SK-N-SH treated with all-trans-retinoic acid at 6 μM for 48 hours (cell line): Measurements from ENCODE around the gene RNF144A.

ENCODE experiments used
- BACH2 ChIP-seq: fragments of 250-450 bp; sonication (Bioruptor Pico); IDR thresholded peaks from 2 replicates; pipeline ENCODE4 v1.9.0; 2021; ENCODE audit warnings: mild to moderate bottlenecking, borderline replicate concordance
- ESRRG ChIP-seq: fragments of 250-450 bp; sonication (Bioruptor Pico); IDR thresholded peaks from 2 replicates; pipeline ENCODE4 v1.6.1; 2021; ENCODE audit warnings: mild to moderate bottlenecking
- OSR1 ChIP-seq: fragments of 250-450 bp; sonication (Bioruptor Pico); IDR thresholded peaks from 2 replicates; pipeline ENCODE4 v1.8.0; 2022; ENCODE audit warnings: moderate library complexity, mild to moderate bottlenecking, inconsistent platforms
- ZFP3 ChIP-seq: fragments of 250-450 bp; sonication (Bioruptor Pico); IDR thresholded peaks from 2 replicates; pipeline ENCODE4 v1.5.0; 2020; ENCODE audit warnings: mild to moderate bottlenecking, moderate library complexity
- ZNF565 ChIP-seq: fragments of 450-650 bp; formaldehyde crosslinking; conservative IDR thresholded peaks from 2 replicates; pipeline ENCODE4 v1.5.0; 2020; ENCODE audit warnings: low read depth, mild to moderate bottlenecking, moderate library complexity
- ZNF70 ChIP-seq: fragments of 450-650 bp; formaldehyde crosslinking; IDR thresholded peaks from 2 replicates; pipeline ENCODE4 v1.5.0; 2020; ENCODE audit warnings: mild to moderate bottlenecking, moderate library complexity
- TF ChIP-seq, protein P1 (sequence below): fragments of 250-450 bp; sonication (Bioruptor Pico); IDR thresholded peaks from 2 replicates; pipeline ENCODE4 v1.5.1; 2021; ENCODE audit warnings: mild to moderate bottlenecking, moderate library complexity
- TF ChIP-seq, protein P2 (sequence below): fragments of 250-450 bp; sonication (Bioruptor Pico); IDR thresholded peaks from 2 replicates; pipeline ENCODE4 v1.8.0; 2020; ENCODE audit warnings: mild to moderate bottlenecking, moderate library complexity, borderline replicate concordance
- TF ChIP-seq, protein P3 (sequence below): fragments of 250-450 bp; sonication (Bioruptor Pico); IDR thresholded peaks from 2 replicates; pipeline ENCODE4 v1.8.0; 2021; ENCODE audit warnings: low read depth, mild to moderate bottlenecking, moderate library complexity, borderline replicate concordance
- TF ChIP-seq, protein P4 (sequence below): fragments of 250-450 bp; sonication (Bioruptor Pico); IDR thresholded peaks from 2 replicates; pipeline ENCODE4 v1.5.0; 2020; ENCODE audit warnings: mild to moderate bottlenecking, moderate library complexity

DNA sequence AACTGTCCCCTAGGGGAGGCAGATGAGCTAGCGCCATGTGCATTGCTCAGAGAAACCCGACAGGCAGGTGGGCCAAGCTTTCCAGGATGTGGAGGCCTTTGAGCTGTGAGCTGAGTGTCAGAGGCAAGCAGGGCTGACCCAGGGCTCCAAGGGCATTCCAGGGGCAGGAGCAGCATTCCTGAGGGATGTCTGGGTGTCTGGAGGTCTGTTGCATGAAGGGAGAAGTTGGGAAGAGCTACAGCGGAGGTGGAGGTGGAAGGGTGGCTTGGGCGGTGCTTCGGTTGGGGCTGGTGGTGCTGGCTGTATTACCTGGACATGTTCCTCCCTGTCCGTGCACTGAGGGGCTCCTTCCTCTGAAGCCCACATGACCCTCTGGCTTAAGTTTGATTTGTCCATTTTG lies 102.8 kb downstream of the RNF144A start:
- TF ChIP-seq, protein P1, sequence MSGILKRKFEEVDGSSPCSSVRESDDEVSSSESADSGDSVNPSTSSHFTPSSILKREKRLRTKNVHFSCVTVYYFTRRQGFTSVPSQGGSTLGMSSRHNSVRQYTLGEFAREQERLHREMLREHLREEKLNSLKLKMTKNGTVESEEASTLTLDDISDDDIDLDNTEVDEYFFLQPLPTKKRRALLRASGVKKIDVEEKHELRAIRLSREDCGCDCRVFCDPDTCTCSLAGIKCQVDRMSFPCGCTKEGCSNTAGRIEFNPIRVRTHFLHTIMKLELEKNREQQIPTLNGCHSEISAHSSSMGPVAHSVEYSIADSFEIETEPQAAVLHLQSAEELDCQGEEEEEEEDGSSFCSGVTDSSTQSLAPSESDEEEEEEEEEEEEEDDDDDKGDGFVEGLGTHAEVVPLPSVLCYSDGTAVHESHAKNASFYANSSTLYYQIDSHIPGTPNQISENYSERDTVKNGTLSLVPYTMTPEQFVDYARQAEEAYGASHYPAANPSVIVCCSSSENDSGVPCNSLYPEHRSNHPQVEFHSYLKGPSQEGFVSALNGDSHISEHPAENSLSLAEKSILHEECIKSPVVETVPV: no peak
- TF ChIP-seq OSR1 (CRISPR knock-in tag) (no peak), ZFP3 (CRISPR knock-in tag) (no peak), BACH2 (no peak), ZNF70 (CRISPR knock-in tag) (no peak), ZNF565 (CRISPR knock-in tag) (no peak), ESRRG (CRISPR knock-in tag) (no peak)
- TF ChIP-seq, protein P2, sequence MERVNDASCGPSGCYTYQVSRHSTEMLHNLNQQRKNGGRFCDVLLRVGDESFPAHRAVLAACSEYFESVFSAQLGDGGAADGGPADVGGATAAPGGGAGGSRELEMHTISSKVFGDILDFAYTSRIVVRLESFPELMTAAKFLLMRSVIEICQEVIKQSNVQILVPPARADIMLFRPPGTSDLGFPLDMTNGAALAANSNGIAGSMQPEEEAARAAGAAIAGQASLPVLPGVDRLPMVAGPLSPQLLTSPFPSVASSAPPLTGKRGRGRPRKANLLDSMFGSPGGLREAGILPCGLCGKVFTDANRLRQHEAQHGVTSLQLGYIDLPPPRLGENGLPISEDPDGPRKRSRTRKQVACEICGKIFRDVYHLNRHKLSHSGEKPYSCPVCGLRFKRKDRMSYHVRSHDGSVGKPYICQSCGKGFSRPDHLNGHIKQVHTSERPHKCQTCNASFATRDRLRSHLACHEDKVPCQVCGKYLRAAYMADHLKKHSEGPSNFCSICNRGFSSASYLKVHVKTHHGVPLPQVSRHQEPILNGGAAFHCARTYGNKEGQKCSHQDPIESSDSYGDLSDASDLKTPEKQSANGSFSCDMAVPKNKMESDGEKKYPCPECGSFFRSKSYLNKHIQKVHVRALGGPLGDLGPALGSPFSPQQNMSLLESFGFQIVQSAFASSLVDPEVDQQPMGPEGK (CRISPR knock-in tag): no peak
- TF ChIP-seq, protein P3, sequence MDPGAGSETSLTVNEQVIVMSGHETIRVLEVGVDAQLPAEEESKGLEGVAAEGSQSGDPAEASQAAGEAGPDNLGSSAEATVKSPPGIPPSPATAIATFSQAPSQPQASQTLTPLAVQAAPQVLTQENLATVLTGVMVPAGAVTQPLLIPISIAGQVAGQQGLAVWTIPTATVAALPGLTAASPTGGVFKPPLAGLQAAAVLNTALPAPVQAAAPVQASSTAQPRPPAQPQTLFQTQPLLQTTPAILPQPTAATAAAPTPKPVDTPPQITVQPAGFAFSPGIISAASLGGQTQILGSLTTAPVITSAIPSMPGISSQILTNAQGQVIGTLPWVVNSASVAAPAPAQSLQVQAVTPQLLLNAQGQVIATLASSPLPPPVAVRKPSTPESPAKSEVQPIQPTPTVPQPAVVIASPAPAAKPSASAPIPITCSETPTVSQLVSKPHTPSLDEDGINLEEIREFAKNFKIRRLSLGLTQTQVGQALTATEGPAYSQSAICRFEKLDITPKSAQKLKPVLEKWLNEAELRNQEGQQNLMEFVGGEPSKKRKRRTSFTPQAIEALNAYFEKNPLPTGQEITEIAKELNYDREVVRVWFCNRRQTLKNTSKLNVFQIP: no peak
- TF ChIP-seq, protein P4, sequence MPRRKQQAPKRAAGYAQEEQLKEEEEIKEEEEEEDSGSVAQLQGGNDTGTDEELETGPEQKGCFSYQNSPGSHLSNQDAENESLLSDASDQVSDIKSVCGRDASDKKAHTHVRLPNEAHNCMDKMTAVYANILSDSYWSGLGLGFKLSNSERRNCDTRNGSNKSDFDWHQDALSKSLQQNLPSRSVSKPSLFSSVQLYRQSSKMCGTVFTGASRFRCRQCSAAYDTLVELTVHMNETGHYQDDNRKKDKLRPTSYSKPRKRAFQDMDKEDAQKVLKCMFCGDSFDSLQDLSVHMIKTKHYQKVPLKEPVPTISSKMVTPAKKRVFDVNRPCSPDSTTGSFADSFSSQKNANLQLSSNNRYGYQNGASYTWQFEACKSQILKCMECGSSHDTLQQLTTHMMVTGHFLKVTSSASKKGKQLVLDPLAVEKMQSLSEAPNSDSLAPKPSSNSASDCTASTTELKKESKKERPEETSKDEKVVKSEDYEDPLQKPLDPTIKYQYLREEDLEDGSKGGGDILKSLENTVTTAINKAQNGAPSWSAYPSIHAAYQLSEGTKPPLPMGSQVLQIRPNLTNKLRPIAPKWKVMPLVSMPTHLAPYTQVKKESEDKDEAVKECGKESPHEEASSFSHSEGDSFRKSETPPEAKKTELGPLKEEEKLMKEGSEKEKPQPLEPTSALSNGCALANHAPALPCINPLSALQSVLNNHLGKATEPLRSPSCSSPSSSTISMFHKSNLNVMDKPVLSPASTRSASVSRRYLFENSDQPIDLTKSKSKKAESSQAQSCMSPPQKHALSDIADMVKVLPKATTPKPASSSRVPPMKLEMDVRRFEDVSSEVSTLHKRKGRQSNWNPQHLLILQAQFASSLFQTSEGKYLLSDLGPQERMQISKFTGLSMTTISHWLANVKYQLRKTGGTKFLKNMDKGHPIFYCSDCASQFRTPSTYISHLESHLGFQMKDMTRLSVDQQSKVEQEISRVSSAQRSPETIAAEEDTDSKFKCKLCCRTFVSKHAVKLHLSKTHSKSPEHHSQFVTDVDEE (CRISPR knock-in tag): no peak
